Bone marrow (tissue), 2 donors: ENCODE measurements around the gene PCK2.
"Not testable (repeated sequence)": the region's sequence is repeated elsewhere in the genome, so short reads cannot be mapped to it uniquely, and the experiment has no call there.

ENCODE experiments used
- DNase-seq, 2 donors: peaks; one replicate each; lab custom pipeline; 2025; lab: John Stamatoyannopoulos, UW

Gene PCK2

DNA sequence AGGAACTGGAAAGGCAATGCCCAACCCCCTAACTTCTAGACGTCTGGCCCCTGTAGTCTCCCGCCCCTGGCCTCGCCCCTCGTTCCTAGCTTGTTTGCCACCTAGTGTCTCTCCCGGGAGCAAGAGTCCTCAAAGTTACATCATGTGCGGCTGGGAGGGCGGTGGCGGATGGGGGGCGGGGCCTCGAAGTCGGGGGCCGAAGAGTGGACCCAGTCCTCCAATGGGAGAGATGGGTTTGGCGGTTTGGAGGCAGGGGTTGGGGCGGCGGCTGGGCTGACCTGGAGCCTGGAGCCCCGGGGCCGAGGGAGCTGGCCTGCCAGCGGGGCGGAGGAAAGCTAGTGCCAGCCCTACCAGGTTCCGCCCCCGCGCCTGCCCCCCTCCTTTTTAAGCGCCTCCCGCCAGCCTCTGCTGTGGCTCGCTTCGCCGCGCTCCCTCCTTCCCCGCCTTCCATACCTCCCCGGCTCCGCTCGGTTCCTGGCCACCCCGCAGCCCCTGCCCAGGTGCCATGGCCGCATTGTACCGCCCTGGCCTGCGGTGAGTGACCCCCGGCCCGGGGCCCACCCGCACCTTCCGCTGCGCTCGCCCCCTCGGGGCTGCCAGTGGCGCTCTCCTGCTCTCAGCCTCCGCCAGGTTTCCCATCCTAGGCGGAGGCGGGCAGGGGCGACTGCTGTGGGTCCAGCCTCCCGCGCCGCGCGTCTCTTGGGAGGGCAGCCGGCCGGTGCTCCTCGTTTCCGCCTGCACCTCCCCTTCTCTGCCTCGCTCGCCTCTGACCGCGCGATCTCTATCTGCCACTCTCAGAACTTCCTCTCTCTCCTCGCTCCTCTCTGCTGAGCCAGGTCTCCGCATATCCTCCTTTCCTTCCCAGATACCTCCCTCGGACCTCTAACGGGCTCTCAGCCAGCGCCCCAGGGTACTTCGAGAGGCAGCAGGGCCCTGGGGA, at the start of gene PCK2:
Gene PCK2 (plus strand): TSS at position 411 of the 940 bp plus-strand sequence. CDS start 95 bp downstream, at position 506.
- DNase-seq = peak; percentile 72 to 92

DNA sequence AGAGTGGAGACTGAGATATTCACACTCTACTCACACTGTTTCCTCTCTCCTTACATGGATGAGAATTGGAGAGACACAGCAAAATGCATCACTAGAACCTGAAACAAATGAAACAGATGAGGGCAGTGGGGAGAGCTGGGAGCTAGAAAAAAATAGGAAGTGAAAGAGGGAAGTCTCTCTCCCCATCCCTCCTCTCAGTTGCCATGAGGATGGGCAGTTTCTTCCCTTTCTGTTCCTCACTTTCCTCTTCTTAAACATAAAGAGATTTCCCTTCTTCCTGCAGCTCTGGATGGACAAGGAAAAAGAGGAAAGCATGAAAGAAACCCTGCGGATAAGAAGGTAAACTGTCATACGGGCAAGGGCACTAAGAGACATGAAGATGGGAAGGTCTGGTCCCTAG, 45.1 kb upstream of the PCK2 start:
- peak in 1 of 2 donors; percentile 36 for DNase-seq

DNA sequence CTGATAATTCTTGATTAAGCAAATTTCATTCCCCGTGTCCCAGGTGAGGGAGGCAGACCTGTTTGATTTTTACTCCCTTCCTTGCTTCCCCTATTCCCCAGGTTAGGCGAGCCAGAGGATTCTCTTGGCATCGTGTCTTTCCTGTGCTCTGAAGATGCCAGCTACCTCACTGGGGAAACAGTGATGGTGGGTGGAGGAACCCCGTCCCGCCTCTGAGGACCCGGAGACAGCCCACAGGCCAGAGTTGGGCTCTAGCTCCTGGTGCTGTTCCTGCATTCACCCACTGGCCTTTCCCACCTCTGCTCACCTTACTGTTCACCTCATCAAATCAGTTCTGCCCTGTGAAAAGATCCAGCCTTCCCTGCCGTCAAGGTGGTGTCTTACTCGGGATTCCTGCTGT, 43.4 kb upstream of the PCK2 start:
- not testable (repeated sequence) for DNase-seq

- no peak for DNase-seq
Observed at GRCh38 chr14:24051176-24051788, 42.8 kb upstream of the PCK2 start.

DNA sequence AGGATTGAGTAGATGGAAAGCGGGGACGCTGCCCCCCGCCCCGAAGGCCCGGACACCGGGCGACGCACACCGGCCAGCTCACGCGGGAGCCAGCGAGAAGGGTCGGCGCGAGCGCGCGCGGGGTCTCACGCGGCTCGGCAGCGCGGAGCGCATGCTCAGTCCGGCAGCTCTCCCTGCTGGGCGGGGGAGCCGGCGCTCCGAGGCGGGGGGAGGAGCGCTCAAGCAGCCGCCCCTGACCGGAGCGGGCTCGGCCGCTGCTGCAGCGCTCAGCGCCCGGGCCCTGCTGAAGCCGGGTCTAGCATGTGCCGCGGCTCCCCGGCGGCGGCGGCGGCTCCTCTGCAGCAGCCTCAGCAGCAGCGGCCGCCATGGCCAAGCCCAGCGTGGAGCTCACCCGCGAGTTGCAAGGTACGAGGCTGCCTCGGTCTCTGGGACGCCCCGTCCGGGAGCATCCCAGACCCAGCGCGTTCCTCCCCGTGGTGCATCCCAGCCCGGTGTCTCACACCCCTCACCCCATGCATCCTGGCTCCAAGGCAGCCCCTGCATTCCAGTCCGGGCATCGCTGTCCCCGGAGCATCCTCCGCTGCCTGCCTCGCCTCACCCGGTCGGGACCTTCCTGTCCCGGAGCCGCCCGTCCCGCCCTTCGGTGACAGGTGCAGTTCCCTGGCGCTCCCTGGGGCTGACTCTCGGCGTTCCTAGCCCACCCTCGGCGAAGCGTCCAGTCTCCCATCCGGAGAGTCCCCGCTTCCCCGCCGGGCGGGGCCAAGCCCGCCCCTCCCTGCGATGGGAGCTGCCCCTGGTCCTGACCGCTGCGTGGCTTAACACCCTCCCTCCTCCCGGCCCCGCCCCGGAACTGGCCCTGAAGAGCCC, 42.1 kb upstream of the PCK2 start, which contains the start of gene CARMIL3:
Gene CARMIL3 (plus strand): TSS at position 221 of the 867 bp plus-strand sequence. CDS start 145 bp downstream, at position 366.
- DNase-seq = no peak

GRCh38 chr14:24052656-24053547, 41.2 kb upstream of the PCK2 start:
- DNase-seq = no peak

DNA sequence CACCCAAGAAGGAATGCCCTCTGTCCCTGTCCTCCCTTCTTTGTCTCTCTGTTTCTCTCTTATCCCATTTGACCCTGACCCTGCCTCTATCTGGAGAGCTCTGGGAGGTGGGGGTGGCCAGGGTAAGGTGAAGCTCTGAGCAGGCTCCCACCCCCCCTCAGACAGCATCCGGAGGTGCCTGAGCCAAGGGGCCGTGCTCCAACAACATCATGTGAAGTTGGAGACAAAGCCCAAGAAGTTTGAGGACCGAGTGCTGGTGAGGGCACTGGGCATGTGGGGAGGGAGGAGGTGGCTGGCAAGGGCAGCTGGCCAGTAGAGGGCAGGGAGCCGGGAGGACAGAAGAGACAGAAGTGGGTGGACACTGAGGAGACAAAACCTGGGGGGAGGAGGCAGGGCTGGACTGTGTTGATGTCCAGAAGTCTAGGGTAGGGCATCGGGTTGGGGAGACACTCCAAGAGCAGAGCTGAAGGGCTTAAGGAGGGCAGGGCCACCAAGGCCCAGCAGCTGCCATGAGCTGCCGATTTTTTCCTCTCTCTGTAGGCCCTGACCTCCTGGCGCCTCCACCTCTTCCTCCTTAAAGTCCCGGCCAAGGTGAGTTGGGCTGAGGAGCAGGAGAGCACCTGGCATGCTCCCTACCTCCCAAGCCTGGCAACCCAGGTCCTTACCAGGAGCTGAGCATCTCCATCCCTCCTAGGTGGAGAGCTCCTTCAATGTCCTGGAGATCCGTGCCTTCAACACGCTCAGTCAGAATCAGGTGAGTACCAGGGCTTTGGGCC, 40.4 kb upstream of the PCK2 start:
- no peak for DNase-seq

DNA sequence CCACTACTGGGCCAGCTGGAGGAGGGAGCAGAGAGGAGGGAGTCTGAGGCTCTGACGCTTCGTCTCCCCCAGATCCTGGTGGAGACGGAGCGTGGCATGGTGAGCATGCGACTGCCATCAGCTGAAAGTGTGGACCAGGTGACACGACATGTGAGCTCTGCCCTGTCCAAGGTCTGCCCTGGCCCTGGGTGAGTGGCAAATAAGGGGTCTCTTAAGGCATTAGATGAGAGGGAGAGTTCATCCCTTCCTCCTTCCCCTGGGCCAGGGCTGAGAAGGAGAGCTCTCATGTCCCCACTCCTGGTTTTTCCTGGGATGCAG, 39.8 kb upstream of the PCK2 start:
- no peak for DNase-seq

GRCh38 chr14:24054646-24055045, 39.5 kb upstream of the PCK2 start:
- no peak for DNase-seq

DNA sequence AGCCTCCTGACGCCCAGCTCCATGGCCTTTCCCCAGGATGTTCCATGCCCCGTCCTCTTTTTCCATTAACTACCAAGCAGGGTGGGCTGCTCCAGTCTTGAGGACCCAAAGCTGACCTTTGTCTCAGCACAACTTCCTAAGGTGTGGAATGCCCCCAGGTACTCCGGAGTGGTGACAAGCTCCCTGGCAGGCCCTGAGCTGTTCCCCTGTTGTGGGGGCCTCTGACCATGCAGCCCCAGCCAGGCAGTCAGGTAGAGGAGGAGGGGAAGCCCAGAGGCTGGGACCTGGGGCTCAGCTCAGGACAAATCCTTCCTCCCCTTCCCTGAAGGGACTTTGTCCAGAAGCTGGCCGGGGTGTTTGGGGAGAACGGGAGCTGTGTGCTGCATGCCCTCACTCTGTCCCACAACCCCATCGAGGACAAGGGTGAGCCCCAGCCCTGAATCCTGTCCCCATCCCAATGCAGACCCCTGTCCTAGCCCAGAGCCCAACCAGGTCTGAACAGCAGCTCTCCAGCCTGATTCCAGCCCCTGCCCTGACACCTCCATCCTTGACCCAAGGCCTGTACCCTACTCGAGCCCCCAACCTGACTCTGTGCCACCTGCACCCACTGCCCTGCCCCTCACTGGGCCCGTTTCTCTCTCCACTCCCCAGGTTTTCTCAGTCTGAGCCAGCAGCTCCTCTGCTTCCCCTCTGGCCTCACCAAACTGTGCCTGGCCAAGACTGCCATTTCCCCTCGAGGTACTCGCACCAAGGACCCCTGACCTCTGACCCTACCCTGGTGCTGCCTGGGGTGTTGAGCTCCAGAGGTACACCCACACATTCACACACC, 37.9 kb upstream of the PCK2 start:
- no peak for DNase-seq

DNA sequence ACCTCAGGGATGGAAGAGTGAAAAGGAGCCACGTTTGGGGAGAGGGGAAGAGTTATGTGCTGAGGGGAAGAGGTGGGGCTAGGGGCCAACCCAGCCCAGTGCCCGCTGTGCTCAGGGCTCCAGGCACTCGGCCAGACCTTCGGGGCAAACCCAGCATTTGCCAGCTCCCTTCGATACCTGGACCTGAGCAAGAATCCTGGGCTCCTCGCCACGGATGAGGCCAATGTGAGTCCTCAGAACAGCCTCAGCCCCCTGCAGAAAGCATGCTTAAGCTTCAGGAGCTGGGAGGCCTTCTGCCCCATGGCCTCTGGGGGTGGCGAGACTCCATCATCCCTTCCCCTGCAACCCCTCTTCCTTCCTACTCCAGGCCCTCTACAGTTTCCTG, 37.3 kb upstream of the PCK2 start:
- no peak for DNase-seq

DNA sequence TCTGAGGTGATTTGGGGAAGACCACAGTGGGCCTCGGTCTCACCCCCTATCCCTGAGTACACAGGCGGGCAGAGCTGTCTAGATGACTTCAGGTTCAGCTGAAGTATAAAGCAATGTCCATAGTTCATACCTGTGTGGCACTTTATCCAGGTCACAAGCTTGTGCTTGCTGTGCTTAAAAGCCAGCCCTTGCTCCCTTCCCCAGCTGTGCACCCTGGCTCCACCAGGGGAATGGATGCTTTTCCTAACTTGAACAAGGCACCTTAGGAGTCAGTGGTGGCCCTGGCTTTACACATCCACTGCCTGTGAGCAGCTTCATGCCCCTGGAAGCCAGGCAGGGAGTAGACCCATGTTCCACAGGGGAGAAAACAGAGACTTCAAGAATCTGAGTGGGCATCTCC, 36.8 kb upstream of the PCK2 start:
- DNase-seq = no peak

- no peak for DNase-seq
Observed at GRCh38 chr14:24057867-24058259, 36.2 kb upstream of the PCK2 start.

GRCh38 chr14:24058260-24058950, 35.7 kb upstream of the PCK2 start:
- peak in 1 of 2 donors; percentile 17 for DNase-seq

GRCh38 chr14:24058951-24059475, 35.1 kb upstream of the PCK2 start:
- DNase-seq = no peak

DNA sequence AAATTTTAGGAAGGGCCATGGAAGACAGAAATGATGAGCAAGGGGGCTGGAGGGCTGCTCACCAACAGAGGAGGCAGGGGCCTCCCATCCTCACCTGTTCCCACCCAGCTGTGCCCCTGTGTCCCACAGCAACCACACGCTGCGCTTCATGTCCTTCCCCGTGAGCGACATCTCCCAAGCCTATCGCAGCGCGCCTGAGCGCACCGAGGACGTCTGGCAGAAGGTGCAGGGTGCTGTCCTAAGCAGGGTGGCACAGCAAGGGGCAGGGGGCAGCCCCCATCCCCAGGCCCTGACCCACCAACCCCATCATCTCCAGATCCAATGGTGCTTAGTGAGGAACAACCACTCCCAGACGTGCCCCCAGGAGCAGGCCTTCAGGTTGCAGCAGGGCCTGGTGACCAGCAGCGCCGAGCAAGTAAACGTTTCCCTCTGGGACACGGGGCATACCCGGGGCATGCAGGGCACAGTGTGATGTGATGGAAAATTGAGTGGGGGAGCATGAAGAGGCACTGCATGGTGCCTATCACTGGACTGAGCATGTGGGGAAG, 34.2 kb upstream of the PCK2 start:
- DNase-seq = no peak

DNA sequence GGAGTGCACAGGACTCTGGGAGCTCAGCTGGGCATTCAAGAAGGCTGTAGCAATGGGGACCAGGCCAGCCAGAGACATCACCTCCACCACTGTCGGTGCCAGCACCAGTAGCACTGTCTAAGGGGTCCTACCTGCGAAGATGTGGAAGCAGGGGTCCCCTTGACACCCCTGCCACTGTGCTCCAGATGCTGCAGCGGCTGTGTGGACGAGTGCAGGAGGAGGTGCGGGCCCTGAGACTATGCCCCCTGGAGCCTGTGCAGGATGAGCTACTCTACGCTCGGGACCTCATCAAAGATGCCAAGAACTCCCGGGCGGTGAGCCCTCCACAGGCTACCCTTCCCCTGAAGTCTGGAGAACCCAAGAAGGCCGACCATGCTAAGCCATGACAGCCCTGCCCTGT, 33.7 kb upstream of the PCK2 start:
- no peak for DNase-seq
